HEK293T (cell line): Measurements from ENCODE around the gene SLAMF9.

Source experiments
- CTCF ChIA-PET: fragments of 350-600 bp; formaldehyde crosslinking; extraction: SDS; loops from one replicate; lab custom pipeline; 2021; ENCODE audit warnings: antibody characterized with exemption, inconsistent platforms; lab: Yijun Ruan, JAX
- POLR2A ChIA-PET: fragments of 350-600 bp; formaldehyde crosslinking; extraction: SDS; loops from one replicate; lab custom pipeline; 2020; ENCODE audit warnings: antibody characterized with exemption, inconsistent platforms; lab: Yijun Ruan, JAX
- DNase-seq: peaks from one replicate; pipeline ENCODE4 v3.0.0; 2012; ENCODE audit warnings: mixed read lengths; ENCODE audit errors: extremely low spot score
- ARNT ChIP-seq: fragments of 450-650 bp; IDR thresholded peaks from 2 replicates; pipeline ENCODE4 v1.6.1; 2017; ENCODE audit warnings: mild to moderate bottlenecking
- BHLHE40 ChIP-seq: fragments of 450-650 bp; IDR thresholded peaks from 2 replicates; pipeline ENCODE4 v1.6.1; 2016; ENCODE audit warnings: mild to moderate bottlenecking, moderate library complexity, borderline replicate concordance
- CTBP1 ChIP-seq: fragments of 450-650 bp; IDR thresholded peaks from 2 replicates; pipeline ENCODE4 v1.6.1; 2016; ENCODE audit warnings: borderline replicate concordance
- ELF4 ChIP-seq: fragments of 450-650 bp; IDR thresholded peaks from 2 replicates; pipeline ENCODE4 v1.6.1; 2017; ENCODE audit warnings: antibody characterized with exemption
- FOXA1 ChIP-seq: fragments of 450-650 bp; IDR thresholded peaks from 2 replicates; pipeline ENCODE4 v1.6.1; 2016; ENCODE audit warnings: mild to moderate bottlenecking
- FOXK2 ChIP-seq: fragments of 450-650 bp; IDR thresholded peaks from 2 replicates; pipeline ENCODE4 v1.6.1; 2016; ENCODE audit warnings: mild to moderate bottlenecking
- FOXM1 ChIP-seq: fragments of 450-650 bp; IDR thresholded peaks from 2 replicates; pipeline ENCODE4 v1.6.1; 2017; ENCODE audit warnings: mild to moderate bottlenecking, borderline replicate concordance
- HDGF ChIP-seq: fragments of 450-650 bp; IDR thresholded peaks from 2 replicates; pipeline ENCODE4 v1.6.1; 2017; ENCODE audit warnings: antibody characterized with exemption, borderline replicate concordance
- L3MBTL2 ChIP-seq: fragments of 450-650 bp; conservative IDR thresholded peaks from 2 replicates; pipeline ENCODE4 v1.6.1; 2016; ENCODE audit warnings: mild to moderate bottlenecking
- LEF1 ChIP-seq: fragments of 450-650 bp; IDR thresholded peaks from 2 replicates; pipeline ENCODE4 v1.6.1; 2017; ENCODE audit warnings: mild to moderate bottlenecking, borderline replicate concordance
- NFRKB ChIP-seq: fragments of 450-650 bp; IDR thresholded peaks from 2 replicates; pipeline ENCODE4 v1.6.1; 2016; ENCODE audit warnings: mild to moderate bottlenecking, moderate library complexity
- SP1 ChIP-seq: fragments of 450-650 bp; IDR thresholded peaks from 2 replicates; pipeline ENCODE4 v1.6.1; 2017
- SUZ12 ChIP-seq: fragments of 450-650 bp; IDR thresholded peaks from 2 replicates; pipeline ENCODE4 v1.6.1; 2016; ENCODE audit warnings: mild to moderate bottlenecking
- TARDBP ChIP-seq: fragments of 450-650 bp; IDR thresholded peaks from 2 replicates; pipeline ENCODE4 v1.6.1; 2016
- ZNF384 ChIP-seq: fragments of 450-650 bp; IDR thresholded peaks from 2 replicates; pipeline ENCODE4 v1.6.1; 2016
- TF ChIP-seq, protein P1 (sequence below): fragments of 450-650 bp; IDR thresholded peaks from 2 replicates; pipeline ENCODE4 v1.6.1; 2016

Gene SLAMF9

DNA sequence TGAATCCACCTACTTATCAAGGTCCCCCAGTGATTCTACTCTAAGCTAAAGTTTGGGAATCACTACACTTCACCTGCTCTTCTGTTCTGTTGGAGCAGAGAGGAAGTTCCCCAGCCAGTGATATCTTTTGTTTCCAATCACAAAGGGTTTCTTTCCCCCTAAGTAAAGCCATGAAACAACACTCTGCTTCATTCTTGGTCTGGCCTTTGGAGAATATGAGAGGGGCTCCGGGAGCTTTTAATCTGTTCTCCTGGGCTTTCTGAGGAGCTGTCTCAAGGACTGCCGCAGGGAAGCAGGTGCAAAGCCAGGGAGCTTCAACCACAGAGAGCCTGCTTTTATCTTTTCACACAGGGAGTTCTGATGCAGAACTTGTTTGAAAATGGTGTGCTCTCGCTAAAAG lies 10.1 kb upstream of the SLAMF9 start:
- TF ChIP-seq NFRKB (no peak), SP1 (no peak), FOXA1 (no peak), L3MBTL2 (no peak)
- DNase-seq: no peak
- ChIA-PET POLR2A (no interaction called here), CTCF (no interaction called here)

DNA sequence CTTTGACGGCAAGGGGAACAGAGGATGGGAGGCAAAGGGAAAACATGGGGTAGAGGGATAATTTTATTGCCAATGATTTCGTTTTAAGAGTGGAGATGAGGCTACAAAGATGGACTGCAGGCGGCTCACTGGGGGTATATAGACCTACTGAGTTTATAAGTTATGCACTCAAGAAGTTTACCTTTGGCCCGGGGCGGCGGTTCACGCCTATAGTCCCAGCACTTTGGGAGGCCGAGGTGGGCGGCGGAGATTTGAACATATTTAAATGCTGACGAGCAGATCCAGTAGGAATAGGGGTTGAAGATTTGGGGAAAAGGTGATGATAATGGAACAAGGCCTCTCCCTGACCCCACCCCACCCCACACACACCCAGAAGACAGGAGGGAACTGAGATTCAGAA lies 8.1 kb upstream of the SLAMF9 start:
- ChIA-PET CTCF (no interaction called here), POLR2A (no interaction called here)
- DNase-seq: no peak
- TF ChIP-seq, protein P1, sequence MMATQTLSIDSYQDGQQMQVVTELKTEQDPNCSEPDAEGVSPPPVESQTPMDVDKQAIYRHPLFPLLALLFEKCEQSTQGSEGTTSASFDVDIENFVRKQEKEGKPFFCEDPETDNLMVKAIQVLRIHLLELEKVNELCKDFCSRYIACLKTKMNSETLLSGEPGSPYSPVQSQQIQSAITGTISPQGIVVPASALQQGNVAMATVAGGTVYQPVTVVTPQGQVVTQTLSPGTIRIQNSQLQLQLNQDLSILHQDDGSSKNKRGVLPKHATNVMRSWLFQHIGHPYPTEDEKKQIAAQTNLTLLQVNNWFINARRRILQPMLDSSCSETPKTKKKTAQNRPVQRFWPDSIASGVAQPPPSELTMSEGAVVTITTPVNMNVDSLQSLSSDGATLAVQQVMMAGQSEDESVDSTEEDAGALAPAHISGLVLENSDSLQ: no peak
- TF ChIP-seq SP1 (no peak), FOXA1 (no peak), SUZ12 (no peak), ARNT (no peak), LEF1 (no peak), TARDBP (no peak), HDGF (no peak), FOXM1 (no peak), NFRKB (no peak), L3MBTL2 (no peak)

DNA sequence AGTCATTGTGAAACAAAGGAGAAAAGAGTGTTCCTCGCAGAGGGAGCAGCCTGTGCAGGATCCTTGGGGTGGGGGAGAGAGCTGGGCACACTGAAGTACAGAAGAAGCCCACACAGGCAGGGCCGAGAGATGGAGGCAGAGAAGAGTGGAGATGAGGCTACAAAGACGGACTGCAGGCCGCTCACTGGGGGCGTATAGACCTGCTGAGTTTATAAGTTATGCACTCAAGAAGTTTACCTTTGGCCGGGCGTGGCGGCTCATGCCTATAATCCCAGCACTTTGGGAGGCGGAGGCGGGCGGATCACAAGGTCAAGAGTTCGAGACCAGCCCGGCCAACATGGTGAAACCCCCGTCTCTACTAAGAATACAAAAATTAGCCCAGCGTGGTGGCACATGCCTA lies 7.6 kb upstream of the SLAMF9 start:
- ChIA-PET CTCF (no interaction called here), POLR2A (no interaction called here)
- DNase-seq: no peak
- TF ChIP-seq FOXM1: no peak
- TF ChIP-seq FOXA1: no peak
- TF ChIP-seq SUZ12: no peak
- TF ChIP-seq SP1: no peak
- TF ChIP-seq ZNF384: no peak
- TF ChIP-seq ELF4: no peak
- TF ChIP-seq TARDBP: no peak
- no peak for TF ChIP-seq NFRKB
- TF ChIP-seq L3MBTL2: no peak
- no peak for TF ChIP-seq ARNT
- TF ChIP-seq BHLHE40: no peak
- TF ChIP-seq LEF1: no peak
- TF ChIP-seq CTBP1: no peak
- TF ChIP-seq, protein P1: no peak
- TF ChIP-seq HDGF: no peak
- no peak for TF ChIP-seq FOXK2

DNA sequence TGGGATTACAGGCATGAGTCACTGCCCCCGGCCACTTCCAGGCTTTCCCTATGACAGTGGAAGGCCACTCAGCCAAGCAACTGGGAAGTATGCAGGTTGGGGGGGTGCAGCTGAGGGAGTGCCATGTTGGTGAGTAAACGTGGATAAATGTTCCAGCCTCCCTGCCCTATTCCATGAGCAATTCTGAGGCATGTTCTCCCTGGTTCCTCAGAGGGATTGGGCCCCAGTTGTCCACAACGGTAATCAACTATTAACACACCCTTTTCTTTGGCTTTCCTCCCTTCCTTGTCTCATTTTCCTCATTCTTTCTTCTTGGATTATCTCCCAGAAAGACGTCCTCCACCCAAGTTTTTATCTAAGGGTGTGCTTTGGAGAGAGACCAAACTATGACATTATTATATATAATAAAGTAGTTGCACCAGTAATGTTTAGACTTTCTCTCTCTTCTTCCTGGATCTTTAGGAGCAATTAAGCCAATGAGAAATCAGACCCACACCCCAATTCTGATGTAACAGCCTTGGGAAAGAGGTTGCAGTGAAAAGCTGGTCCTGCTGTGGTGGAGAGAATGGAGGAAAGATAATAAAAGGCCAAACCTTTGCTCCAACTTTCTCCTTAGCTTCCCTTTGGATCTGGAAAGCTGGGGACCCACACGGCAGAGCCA lies 6.8 kb upstream of the SLAMF9 start:
- no peak for TF ChIP-seq HDGF
- no peak for TF ChIP-seq LEF1
- CTCF ChIA-PET: no interaction called here
- POLR2A ChIA-PET: no interaction called here
- no peak for DNase-seq

DNA sequence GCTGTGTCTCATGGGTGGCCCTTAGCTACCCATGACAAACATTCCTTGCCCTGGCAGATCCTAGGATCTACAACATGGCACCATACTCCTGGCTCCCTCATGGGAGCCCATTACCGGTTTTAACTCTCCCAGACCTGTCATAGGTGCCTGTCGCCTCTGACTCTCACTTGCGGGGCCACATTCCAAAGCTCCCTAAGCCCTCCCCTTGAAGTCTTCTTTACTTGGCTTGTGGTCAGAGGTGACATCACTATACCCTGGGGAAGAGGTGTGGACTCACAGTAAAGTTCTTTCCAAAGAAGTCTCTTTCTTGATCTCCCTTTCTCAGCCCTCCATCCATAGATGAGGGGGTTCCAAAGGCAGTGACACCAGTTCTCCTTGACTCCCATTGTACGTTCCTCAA lies 5.4 kb upstream of the SLAMF9 start:
- no peak for DNase-seq
- CTCF ChIA-PET: interaction anchor here (0.7 kb wide), 1 partner anchor 48 kb away, joined by 3 read pairs; no protein-coding TSS in a partner anchor
- POLR2A ChIA-PET: no interaction called here
- TF ChIP-seq TARDBP (no peak), FOXM1 (no peak), HDGF (no peak)

DNA sequence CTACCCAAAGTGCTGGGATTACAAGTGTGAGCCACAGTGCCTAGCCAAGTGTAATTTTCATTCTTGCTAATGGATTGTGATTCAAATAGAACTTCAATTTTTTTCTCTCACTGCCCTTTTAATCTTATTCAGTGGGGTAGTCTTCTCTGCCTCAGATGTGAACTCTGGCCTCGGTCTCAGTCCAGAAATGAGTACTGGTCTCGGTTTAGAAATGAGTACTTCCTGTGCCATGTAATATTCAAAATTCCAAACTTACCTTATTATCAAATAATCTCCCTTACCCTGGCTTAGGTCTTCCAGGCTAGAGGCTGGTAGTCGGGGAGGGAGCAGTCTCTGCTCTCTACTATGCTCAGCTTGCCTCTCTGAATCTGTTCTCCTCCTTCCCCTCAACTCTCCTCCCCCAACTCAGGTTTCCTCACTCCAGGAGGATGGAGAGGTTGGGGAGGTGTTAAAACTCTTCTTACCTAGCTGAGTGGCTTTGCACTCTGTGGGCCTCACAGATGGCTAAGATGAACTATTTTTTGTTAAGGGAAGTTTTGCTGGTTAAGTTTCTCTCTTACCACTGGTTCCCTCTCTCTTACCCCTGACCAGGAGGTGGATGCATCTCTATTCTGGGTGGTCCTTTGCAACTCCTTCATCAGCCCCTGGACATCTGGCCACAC lies 4.8 kb upstream of the SLAMF9 start:
- CTCF ChIA-PET: interaction anchor here (1.1 kb wide), 2 partner anchors 13 to 169 kb away, joined by 3 read pairs; partner anchors contain the start of gene IGSF9
- TF ChIP-seq L3MBTL2: no peak
- POLR2A ChIA-PET: no interaction called here
- DNase-seq: no peak

DNA sequence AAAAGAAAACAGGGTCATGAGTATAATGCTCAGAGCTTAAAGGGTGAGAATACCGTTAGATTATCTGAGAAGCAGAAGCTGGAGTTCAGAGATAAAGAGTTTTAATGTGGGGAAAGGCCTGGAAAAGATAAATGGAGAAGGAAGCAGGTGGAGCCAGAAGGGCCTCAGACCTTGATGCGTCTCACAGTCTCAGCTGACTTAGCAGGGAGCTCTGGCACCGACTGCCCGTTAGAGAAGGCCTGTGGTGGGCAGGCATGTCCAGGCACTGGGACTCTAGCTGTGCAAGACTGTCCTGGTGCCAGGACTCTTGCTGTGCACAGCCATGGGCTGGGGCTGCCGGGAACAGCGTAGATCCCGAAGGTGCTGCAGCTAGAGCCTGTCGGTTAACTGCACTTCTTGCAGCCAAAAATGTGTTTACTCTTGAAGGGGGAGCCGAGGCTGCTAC lies 3.8 kb upstream of the SLAMF9 start:
- POLR2A ChIA-PET: no interaction called here
- TF ChIP-seq HDGF (no peak), FOXK2 (no peak), ELF4 (no peak), L3MBTL2 (no peak), FOXA1 (no peak)
- TF ChIP-seq, protein P1: no peak
- CTCF ChIA-PET: interaction anchor here (0.6 to 1.1 kb wide), 4 partner anchors 12 to 168 kb away, joined by 3 to 4 read pairs (median 3); partner anchors contain the start of gene IGSF9
- DNase-seq: no peak
